Airway epithelial cell (primary cell): Measurements from ENCODE around the gene TTBK1. TPM values are rescaled to one million over a fixed set of nuclear protein-coding genes. Genes with fewer than 3 reads are reported as not detected.

Experiments used
- total RNA-seq: library from RNA; depleted of rRNA; stranded (reverse); fragments of >200 nt; gene quantifications from 2 replicates; pipeline ENCODE4 v1.2.3, GENCODE V29; 2015

The TTBK1 gene
- not detected in 2 replicates for total RNA-seq

DNA sequence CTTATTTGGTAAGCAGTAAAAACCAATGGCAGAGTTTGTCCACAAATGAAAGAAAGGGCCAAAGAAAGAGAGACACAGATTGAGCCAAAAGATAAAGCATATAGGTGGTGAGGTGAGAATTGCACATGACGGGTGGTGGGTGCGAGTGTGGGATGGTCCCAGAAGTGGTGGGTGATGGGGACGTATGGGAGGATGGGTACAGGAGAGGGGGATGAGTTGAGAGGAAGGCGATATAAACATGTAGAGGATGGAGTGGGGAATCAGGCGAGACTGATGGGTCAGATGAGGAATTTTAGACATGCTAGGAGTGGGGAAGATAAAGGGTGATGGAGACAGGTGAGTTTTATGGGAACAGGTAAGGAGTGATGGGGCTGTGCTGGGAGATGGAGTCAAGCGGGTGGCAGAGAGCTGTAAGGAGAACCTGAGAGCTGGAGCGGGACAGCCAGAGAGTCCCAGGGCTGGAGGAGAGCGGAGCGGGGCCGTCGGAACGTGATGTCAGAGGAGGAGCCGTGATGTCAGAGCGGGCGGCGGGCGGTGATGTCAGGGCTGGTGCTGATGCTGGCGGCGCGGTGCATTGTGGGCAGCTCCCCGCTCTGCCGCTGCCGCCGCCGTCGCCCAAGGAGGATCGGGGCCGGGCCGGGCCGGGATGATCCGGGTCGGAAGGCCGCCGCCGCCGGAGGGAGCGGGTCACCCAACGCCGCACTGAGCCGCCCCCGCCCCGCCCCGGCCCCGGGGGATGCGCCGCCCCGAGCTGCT is at the start of gene TTBK1:
Gene TTBK1 (plus strand): TSS at position 574 of the 756 bp plus-strand sequence. CDS start 3,180 bp downstream, outside the sequence.

DNA sequence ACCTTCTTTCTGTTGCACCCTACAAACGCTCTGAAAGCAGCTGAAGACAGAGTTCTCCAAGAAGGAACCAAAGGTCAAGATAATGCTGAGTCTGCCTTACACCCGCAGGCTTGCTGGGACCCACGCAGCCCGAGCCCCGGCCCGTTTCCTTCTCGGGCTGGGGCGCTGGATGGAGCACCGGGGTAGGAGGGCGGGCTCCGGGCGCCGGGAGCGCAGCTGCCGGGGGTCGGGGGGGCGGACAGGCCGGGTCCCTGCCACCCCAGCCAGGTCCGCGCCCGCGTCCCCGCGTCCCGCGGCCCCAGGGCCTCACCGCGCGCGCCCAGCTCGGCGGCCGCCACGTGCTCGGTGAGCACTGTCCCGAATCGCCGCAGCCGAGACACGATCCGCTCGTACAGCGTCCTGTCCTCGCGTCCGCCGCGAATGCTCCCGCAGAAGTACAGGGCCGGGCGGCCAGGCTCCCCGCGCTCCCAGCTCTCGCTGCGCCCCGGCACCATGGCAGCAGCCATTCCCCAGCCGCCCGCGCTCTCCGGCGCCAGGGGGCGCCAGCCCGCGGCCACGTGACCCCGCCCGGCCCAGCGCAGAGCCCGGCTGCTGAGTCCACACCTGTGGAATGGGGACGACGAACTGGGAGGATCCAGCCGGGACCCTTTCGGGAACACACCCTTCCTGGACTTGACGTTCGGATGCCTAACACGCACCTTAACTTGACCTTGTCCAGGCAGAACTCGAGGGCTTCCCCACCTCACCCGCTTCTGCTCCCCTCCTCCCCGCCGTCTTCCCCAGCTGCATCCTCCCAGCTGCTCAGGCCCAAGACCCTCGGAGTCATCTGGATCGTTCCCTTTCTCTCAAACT is 14.1 kb upstream of the TTBK1 start, which contains the start of gene DNPH1:
Gene DNPH1 (minus strand): TSS at position 531 of the 852 bp plus-strand sequence. CDS start 25 bp downstream, at position 506.

DNA sequence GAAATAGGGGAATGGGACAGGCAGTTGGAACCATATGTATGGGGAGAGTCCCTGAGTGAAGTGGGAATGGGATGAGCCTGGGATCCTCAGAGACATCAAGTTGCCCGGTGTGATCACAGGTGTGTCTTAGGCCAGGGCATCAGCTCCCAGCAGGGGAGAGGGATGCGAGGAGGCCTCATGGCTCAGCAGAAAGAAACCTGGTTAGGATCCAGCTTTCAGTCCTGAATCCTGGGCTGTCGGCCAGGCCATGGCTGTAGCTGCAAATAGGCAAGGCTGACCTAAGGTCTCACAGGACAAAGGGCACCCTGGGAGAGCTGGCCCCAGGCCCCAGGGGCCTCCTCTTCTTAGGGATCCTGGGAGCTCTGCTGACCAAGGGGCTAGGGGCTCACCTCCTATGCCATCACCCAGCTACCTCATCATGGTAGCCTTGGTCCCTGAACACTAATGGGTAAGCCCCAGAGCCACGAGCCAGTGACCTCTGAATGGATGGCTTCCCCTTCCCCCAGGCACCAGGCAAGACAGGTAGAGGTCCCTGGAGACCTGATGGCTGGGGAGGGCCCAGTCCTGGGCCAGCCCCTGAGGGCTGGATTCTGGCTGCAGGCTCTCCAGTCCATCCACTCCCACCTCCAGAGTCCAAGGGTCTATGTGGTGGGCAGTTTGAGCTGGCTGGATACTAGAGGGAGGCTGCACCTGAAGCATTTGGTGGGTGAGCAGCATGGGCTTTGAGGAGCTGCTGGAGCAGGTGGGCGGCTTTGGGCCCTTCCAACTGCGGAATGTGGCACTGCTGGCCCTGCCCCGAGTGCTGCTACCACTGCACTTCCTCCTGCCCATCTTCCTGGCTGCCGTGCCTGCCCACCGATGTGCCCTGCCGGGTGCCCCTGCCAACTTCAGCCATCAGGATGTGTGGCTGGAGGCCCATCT is 54.6 kb downstream of the TTBK1 start, which contains the start of gene SLC22A7:
Gene SLC22A7 (plus strand): TSS at position 617 of the 921 bp plus-strand sequence. CDS start 99 bp downstream, at position 716.

DNA sequence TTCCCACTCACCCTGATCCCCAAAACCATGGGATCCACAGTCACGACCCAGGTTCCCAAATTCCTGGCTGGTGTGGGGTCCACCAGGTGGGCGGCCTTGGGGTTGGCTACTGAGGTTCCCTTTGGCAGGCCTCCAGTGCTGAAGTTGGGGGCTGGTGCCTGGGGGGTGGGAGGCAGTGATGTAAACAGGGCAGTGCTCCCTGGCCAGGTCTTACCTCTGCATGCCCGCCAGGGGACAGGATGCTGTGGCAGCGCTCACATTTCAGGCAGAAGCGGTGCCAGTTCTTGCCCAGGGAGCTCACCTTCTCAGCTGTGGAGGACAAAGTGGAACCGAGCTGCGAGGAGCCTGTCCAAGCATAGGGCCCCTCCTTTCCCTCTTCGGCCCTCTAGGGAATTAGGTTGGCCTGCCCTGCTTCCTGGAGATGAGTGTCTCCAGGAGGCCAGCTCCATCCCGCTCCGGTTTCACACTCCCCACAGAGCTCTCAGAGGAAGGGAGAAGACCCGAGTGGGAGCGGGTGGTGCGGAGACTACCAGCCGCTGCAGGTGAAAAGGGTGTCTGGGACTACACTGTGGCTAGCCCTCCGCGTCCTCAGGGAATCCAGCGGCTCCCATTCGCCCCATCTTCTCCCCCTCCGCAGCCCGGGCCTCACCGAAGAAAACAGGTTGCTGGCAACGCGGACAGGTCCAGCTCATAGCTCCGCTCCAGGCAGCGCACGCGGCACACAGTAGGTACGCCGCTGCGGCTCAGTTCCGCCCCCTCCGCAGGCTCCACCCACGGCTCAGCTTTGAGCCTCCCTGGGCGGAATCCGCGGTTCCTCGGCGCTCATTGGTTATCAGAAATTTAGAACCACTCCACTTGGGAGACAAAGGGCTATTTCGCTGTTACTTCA is 65.1 kb downstream of the TTBK1 start, which contains the start of gene CRIP3:
Gene CRIP3 (minus strand): TSS at position 726 of the 889 bp plus-strand sequence. CDS start 34 bp downstream, at position 692.

Other genes with a start within 250 kb of the TTBK1 start
- 83.5 and 84.1 TPM in 2 replicates for gene MEA1, start 229.5 kb upstream of the TTBK1 start, total RNA-seq
- gene KLHDC3, start 229.2 kb upstream of the TTBK1 start, total RNA-seq = 64.0 and 68.7 TPM in 2 replicates
- 80.3 and 94.5 TPM in 2 replicates for gene RRP36, start 221.9 kb upstream of the TTBK1 start, total RNA-seq
- gene CUL7, start 189.6 kb upstream of the TTBK1 start, total RNA-seq = 14.5 and 15.2 TPM in 2 replicates
- gene MRPL2, start 184.0 kb upstream of the TTBK1 start, total RNA-seq = 32.4 and 33.4 TPM in 2 replicates
- 10.3 and 11.7 TPM in 2 replicates for gene KLC4, start 183.8 kb upstream of the TTBK1 start, total RNA-seq
- gene PTK7, start 167.2 kb upstream of the TTBK1 start, total RNA-seq = 84.4 and 112 TPM in 2 replicates
- gene SRF, start 72.2 kb upstream of the TTBK1 start, total RNA-seq = 23.3 and 29.9 TPM in 2 replicates
- 29.6 and 32.2 TPM in 2 replicates for gene CUL9, start 61.3 kb upstream of the TTBK1 start, total RNA-seq
- 129 and 187 TPM in 2 replicates for gene DNPH1, start 14.0 kb upstream of the TTBK1 start, total RNA-seq
- gene SLC22A7, start 54.8 kb downstream of the TTBK1 start, total RNA-seq = not detected in 2 replicates
- not detected in 2 replicates for gene CRIP3, start 65.3 kb downstream of the TTBK1 start, total RNA-seq
- 4.4 and 6.1 TPM in 2 replicates for gene ZNF318, start 126.2 kb downstream of the TTBK1 start, total RNA-seq
- 17.0 and 17.3 TPM in 2 replicates for gene ABCC10, start 184.1 kb downstream of the TTBK1 start, total RNA-seq
- gene DLK2, start 212.1 kb downstream of the TTBK1 start, total RNA-seq = 11.9 and 21.3 TPM in 2 replicates
- 13.2 and 15.1 TPM in 2 replicates for gene TJAP1, start 234.1 kb downstream of the TTBK1 start, total RNA-seq